HG02870 (cell line): ENCODE measurements around the gene RNF34.
A peak's percentile ranks its signal among the peaks of the same experiment; 100 is the strongest.

Experiments used
- ATAC-seq: cut with Tn5 transposase; IDR thresholded peaks from one replicate; pipeline ENCODE4 v1.9.1; 2021; ENCODE audit warnings: mild to moderate bottlenecking, moderate library complexity; ENCODE audit not compliant: unreplicated experiment

The RNF34 gene

DNA sequence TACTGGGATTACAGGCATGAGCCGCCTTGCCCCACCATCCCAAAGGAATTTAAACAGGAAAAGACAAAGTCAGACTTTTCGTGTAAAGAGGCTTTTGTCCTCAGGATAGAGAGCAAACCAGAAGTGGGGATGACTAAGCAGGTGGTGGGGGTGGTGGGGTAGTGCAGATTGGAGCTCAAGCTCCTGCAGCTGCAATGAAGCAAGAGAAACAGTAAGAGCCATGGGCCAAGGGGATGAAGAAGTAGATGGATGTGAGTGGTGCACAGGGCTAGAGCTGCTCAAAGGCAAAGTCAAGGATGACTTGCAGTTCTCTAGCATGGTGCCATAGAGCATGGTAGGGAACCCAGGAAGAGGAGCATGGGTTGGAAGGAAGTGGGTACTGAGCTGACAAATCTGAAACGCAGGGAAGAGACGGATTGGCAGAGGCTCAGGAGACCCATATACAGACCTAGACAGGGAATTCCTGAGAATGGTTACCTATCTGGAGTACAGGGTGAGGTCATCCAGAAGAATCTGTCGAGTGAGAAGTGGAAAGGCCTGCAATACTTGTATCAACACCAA is 11.4 kb upstream of the RNF34 start:
- no peak for ATAC-seq

DNA sequence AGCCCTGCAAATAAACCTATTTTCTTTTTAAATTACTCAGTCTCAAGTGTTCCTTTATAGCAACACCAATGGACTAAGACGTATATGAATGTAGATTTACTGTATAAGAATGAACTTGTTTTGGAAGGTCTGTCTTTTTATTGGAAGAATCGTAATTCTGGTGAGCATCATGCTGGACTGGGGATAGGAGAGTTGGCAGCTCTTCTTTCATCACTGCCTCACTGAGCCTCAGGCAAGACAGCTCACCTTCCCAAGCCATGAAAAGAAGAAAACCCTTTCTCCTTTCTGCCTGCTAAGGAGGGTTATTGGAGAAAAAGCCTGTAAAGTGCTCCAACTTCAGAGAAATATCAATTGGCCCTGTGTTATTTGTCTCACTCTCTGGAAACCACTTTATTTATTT is 9.1 kb upstream of the RNF34 start:
- no peak for ATAC-seq

GRCh38 chr12:121391619-121392324 is 8.1 kb upstream of the RNF34 start:
- no peak for ATAC-seq

DNA sequence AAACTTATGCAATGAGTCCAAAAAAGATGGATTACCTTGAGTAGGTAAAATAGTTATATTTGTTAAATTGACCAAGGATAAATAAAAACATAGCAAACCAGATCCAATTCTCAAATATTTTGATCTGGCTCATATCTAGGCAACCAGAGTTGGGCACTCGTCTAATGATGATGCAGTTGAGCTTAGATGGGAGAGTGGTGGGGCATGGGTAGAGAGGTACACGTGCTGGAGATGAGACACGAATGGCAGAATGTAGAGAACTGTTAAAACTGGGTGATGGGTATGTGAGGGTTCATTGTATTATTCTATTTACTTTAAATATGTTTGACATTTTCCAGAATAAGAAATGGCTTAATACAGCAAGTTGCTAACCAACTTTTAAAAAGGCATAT is 7.6 kb upstream of the RNF34 start:
- no peak for ATAC-seq

DNA sequence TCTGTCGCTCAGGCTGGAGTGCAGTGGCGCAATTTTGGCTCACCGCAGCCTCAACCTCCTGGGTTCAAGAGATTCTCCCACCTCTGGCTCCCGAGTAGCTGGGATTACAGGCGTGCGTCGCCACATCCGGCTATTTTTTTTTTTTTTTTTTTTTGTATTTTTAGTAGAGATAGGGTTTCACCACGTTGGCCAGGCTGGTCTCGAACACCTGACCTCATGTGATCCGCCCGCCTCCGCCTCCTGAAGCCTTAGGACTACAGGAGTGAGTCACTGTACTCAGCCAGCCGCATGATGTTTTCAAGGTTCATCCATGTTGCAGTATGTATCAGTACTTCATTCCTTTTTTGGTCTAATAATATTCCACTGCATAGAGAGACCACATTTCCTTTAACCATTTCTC is 2.4 kb upstream of the RNF34 start:
- no peak for ATAC-seq

DNA sequence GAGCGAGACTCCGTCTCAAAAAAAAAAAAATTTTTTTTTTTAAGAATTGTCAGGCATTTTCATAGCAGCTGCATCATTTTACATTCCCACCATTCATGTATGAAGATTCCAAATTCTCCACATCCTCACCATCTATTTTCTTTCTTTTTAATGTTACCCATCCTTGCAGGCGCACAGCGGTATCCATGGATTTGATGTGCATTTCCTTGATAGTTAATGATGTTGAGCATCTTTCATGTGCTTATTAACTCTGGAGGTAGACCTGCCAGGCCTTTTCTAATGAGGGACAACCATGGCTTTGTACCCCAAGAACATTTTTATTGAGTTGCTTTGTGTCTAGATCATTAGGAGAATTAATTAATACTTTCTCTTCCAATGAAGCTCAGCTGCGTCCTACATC is 1.6 kb upstream of the RNF34 start:
- no peak for ATAC-seq

- peak; percentile 55 for ATAC-seq
These were observed 618 bp downstream of the RNF34 start for GRCh38 chr12:121400332-121401139.

GRCh38 chr12:121403721-121404120 is 3.8 kb downstream of the RNF34 start:
- ATAC-seq: no peak

GRCh38 chr12:121404734-121405133 is 4.8 kb downstream of the RNF34 start:
- ATAC-seq: no peak

DNA sequence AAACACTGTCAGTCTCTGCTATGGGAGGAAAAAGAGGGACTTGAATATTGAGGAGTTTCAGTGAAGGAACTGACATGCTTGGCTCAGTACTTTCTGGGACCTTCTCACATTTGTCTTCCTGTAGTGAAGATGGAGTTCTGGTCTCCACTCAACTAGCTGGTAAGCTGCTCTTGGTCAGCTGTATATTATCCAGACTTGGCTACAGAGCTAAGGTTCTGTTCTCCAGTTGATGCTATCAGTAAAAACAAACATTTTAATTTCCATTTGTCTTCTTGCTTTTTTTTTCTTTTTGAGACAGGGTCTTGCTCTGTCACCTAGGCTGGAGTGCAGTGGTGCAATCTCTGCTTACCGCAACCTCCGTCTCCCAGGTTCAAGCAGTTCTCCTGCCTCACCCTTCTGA is 5.3 kb downstream of the RNF34 start:
- no peak for ATAC-seq

GRCh38 chr12:121413917-121414316 is 14.0 kb downstream of the RNF34 start:
- no peak for ATAC-seq

GRCh38 chr12:121417847-121418246 is 17.9 kb downstream of the RNF34 start:
- no peak for ATAC-seq

- no peak for ATAC-seq
These were observed 20.2 kb downstream of the RNF34 start for GRCh38 chr12:121420109-121420508.

DNA sequence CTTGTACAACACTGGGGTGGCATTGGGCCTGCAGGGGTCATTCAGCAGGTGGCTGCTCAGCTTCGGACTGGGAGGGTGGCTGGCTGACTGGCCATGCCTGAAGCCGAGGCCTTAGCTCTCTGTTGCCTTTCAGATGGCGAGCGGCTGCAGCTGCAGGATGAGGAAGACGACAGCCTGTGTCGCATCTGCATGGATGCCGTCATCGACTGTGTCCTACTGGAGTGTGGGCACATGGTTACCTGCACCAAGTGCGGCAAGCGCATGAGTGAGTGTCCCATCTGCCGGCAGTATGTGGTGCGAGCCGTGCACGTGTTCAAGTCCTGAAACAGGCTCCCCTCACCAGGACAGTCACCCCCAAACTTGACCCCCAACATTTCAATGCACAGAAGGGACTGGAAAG is 23.3 kb downstream of the RNF34 start:
- no peak for ATAC-seq

GRCh38 chr12:121423682-121424623 is 24.0 kb downstream of the RNF34 start:
- ATAC-seq: no peak

- no peak for ATAC-seq
These were observed 24.7 kb downstream of the RNF34 start for GRCh38 chr12:121424624-121424975.

- no peak for ATAC-seq
These were observed 27.7 kb downstream of the RNF34 start for GRCh38 chr12:121427556-121428050.

DNA sequence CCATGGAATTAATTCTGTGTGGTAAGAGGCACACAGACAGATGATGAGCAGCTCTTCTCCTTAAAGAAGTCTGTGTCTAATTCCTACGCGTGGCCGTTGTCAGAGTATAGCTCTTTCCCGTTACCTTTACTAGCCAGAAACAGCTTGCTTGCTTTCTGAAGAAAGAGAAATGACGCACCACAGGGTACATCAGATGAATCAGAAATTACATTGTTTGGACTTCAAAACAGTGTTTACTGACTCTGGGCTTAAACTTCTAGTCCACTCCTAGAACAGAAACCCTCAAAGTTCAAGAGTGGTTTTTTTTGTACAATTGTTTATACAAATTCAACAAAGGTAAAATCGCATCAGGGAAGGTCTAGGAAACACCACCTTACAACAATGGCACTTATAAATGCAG is 29.0 kb downstream of the RNF34 start:
- ATAC-seq: no peak

GRCh38 chr12:121430833-121431415 is 31.0 kb downstream of the RNF34 start:
- no peak for ATAC-seq

DNA sequence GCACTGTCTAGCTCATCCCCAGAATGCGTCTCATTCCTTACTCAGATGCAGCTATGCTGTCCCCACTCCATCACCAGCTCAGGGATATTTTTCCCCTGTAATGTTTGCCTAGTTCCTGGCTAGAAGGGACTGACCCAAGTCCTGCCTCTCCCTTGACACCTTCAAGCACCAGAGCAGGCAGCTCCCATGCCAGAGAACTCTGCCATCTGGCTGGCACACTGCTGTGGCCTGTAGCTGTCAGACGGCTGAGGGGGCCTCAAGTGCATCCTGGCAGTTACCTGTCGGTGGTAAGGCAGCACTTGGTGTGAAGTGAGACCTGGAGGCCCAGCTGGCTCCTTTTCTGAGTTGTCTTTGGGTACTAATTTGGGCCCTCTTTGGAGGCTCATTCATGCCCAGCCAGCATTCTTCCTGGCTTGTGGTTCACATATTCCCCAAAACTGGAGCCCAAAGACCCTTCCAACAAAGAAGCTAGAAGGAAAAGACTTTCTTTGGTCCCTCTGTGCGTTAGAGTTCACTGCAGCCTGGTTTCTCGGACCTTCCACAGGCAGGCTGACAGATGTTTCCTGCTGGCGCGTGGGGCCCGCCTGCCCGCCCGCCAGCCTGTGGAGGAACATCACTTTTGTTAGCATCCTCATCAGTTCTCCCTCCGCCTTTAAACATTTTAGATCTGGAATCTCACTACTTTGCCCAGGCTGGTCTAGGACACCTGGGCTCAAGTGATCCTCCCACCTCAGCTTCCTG is 33.0 kb downstream of the RNF34 start:
- no peak for ATAC-seq
